Esophagus muscularis mucosa (tissue), 4 donors: ENCODE measurements around the gene MRPL51. TPM values are rescaled to one million over a fixed set of nuclear protein-coding genes. Genes with fewer than 3 reads are reported as not detected.
"Not testable (repeated sequence)": the region's sequence is repeated elsewhere in the genome, so short reads cannot be mapped to it uniquely, and the experiment has no call there.

Experiments used
- DNase-seq: peaks from one replicate; pipeline ENCODE4 v3.0.0-alpha.2; 2017; ENCODE audit errors: extremely low spot score
- H3K27ac ChIP-seq, 4 donors: fragments of 200-600 bp; sonication (generic); replicated peaks in 1 of 4; 1 replicate in 3 of 4; 2 replicates in 1 of 4; pipeline ENCODE4 v1.5.1; 2016 to 2019; ENCODE audit warnings: mild to moderate bottlenecking in 1 of 4
- H3K27me3 ChIP-seq, 4 donors: fragments of 200-600 bp; sonication (generic); one replicate each; pipeline versions ENCODE4 v1.5.1 to v1.6.0; 2016 to 2019
- H3K36me3 ChIP-seq, 4 donors: fragments of 200-600 bp; sonication (generic); one replicate each; pipeline ENCODE4 v1.5.1; 2016 to 2019
- H3K4me1 ChIP-seq, 4 donors: fragments of 200-600 bp; sonication (generic); one replicate each; pipeline ENCODE4 v1.5.1; 2016 to 2019
- H3K4me3 ChIP-seq, 4 donors: fragments of 200-600 bp; sonication (generic); 1 replicate in 2 of 4; 2 replicates in 2 of 4; pipeline ENCODE4 v1.5.1; 2016 to 2019; ENCODE audit warnings: mild to moderate bottlenecking in 4 of 4, moderate library complexity in 1 of 4
- H3K9me3 ChIP-seq, 4 donors: fragments of 200-600 bp; sonication (generic); 1 replicate in 3 of 4; 2 replicates in 1 of 4; pipeline ENCODE4 v1.5.1; 2016 to 2019
- CTCF ChIP-seq, 3 experiments: fragments of 200-600 bp in 2 of 3; fragments of 450-650 bp in 1 of 3; sonication (generic) in 2 of 3; IDR thresholded peaks; one replicate each; pipeline ENCODE4 v1.5.1; 2017 to 2019; ENCODE audit warnings: antibody characterized with exemption in 3 of 3, mild to moderate bottlenecking in 2 of 3, moderate library complexity in 1 of 3
- EP300 ChIP-seq: sonication (generic); formaldehyde crosslinking; IDR thresholded peaks from one replicate; pipeline ENCODE4 v1.6.1; 2017; ENCODE audit warnings: antibody characterized with exemption
- POLR2A ChIP-seq: fragments of 450-650 bp; IDR thresholded peaks from one replicate; pipeline ENCODE4 v1.6.1; 2017; ENCODE audit warnings: antibody characterized with exemption, moderate library complexity, mild to moderate bottlenecking, low read depth
- POLR2AphosphoS5 ChIP-seq, 2 donors: sonication (generic); formaldehyde crosslinking; IDR thresholded peaks; one replicate each; pipeline ENCODE4 v1.6.1; 2017; ENCODE audit warnings: antibody characterized with exemption in 2 of 2
- WGBS: methylation state at CpG from one replicate; pipeline ENCODE4 v1.1.5; 2018; 5-methylcytosine and 5-hydroxymethylcytosine counted together
- intact Hi-C: fragments of 100-400 bp; cut with DNase I; formaldehyde crosslinking; loops from one replicate; pipeline ENCODE4 v1.15.1; 2023
- total RNA-seq, 4 donors: library from RNA; depleted of rRNA; stranded (reverse); fragments of >200 nt; gene quantifications; one replicate each; pipeline versions ENCODE4 v1.1.0 to v1.2.1, GENCODE V29; 2016

The MRPL51 gene
- total RNA-seq, 4 donors from 2014 or later = 62.3 to 105 (median 81.3) TPM

- Histone ChIP-seq H3K4me3 (no peak overlapping the region), H3K4me1 (no peaks in the 10 kb centered on the region), H3K9me3 (no peaks in the 10 kb centered on the region), H3K27me3 (no peaks in the 10 kb centered on the region), H3K27ac (peak overlapping the region in 1 of 4 donors; percentile 6), H3K36me3 (peaks cover 13 to 54% (median 31%) of the 10 kb centered on the region in 4 donors)
- TF ChIP-seq POLR2AphosphoS5 (IDR thresholded peaks at IDR 0.05) (no peak), POLR2A (no peak), CTCF (IDR thresholded peaks at IDR 0.05) (no peak), EP300 (no peak)
- 80% methylated on average over 12 of the region's 12 CpGs for WGBS
- DNase-seq = no peak
- intact Hi-C loops = no loop called here
These were observed 14.3 kb upstream of the MRPL51 start for GRCh38 chr12:6507102-6507998.

GRCh38 chr12:6500466-6500865 is 7.4 kb upstream of the MRPL51 start:
- Histone ChIP-seq H3K27me3 (no peaks in the 10 kb centered on the region), H3K27ac (no peak overlapping the region), H3K4me3 (no peak overlapping the region), H3K36me3 (peaks cover 10 to 62% (median 41%) of the 10 kb centered on the region in 4 donors), H3K9me3 (no peaks in the 10 kb centered on the region), H3K4me1 (peaks cover 2 to 13% (median 3%) of the 10 kb centered on the region in 4 donors)
- no peak for DNase-seq
- no peak for TF ChIP-seq CTCF (IDR thresholded peaks at IDR 0.05)
- TF ChIP-seq POLR2A = no peak
- TF ChIP-seq EP300 = no peak
- TF ChIP-seq POLR2AphosphoS5 (IDR thresholded peaks at IDR 0.05) = no peak
- intact Hi-C loops = no loop called here
- WGBS = 86% methylated on average over 2 of the region's 2 CpGs

- peaks cover 10 to 46% (median 37%) of the 10 kb centered on the region in 4 donors for H3K36me3 ChIP-seq
These were observed 4.2 kb upstream of the MRPL51 start for GRCh38 chr12:6497291-6497690.

GRCh38 chr12:6494968-6495367 is 1.9 kb upstream of the MRPL51 start:
- TF ChIP-seq POLR2A (no peak), EP300 (no peak), POLR2AphosphoS5 (IDR thresholded peaks at IDR 0.05) (no peak), CTCF (IDR thresholded peaks at IDR 0.05) (no peak)
- Histone ChIP-seq H3K4me3 (peak overlapping the region in 3 of 4 donors; percentile 9 to 85 (median 77)), H3K9me3 (no peaks in the 10 kb centered on the region), H3K27me3 (no peaks in the 10 kb centered on the region), H3K36me3 (peaks cover 10 to 57% (median 48%) of the 10 kb centered on the region in 4 donors), H3K4me1 (peaks cover 22 to 36% (median 26%) of the 10 kb centered on the region in 4 donors), H3K27ac (peak overlapping the region in 1 of 4 donors; percentile 92)
- intact Hi-C loops = loop anchor here (2.0 kb wide), 1 partner anchor 38 kb away; no protein-coding TSS in a partner anchor
- 50% methylated on average over 1 of the region's 1 CpG for WGBS
- no peak for DNase-seq

More at GRCh38 chr12:6497291-6497690, 4.2 kb upstream of the MRPL51 start:
- H3K4me1 ChIP-seq = peaks cover 20 to 31% (median 21%) of the 10 kb centered on the region in 4 donors
- H3K27me3 ChIP-seq, H3K4me3 ChIP-seq, intact Hi-C loops, DNase-seq, H3K27ac ChIP-seq, H3K9me3 ChIP-seq: not testable (repeated sequence)
- 69% methylated on average over 3 of the region's 3 CpGs for WGBS

- 0% methylated on average over 14 of the region's 14 CpGs for WGBS
- intact Hi-C loops = loop anchor here (2.0 kb wide), 1 partner anchor 38 kb away; no protein-coding TSS in a partner anchor
- peaks cover 22 to 36% (median 26%) of the 10 kb centered on the region in 4 donors for H3K4me1 ChIP-seq
- H3K27ac ChIP-seq = peak overlapping the region; percentile 92 to 96 (median 96)
- H3K36me3 ChIP-seq = peaks cover 6 to 50% (median 44%) of the 10 kb centered on the region in 4 donors
- no peak for TF ChIP-seq EP300
- TF ChIP-seq CTCF (IDR thresholded peaks at IDR 0.05) = no peak
- no peak for TF ChIP-seq POLR2AphosphoS5 (IDR thresholded peaks at IDR 0.05)
- no peak for TF ChIP-seq POLR2A
- H3K9me3 ChIP-seq = no peaks in the 10 kb centered on the region
- no peak for DNase-seq
- H3K27me3 ChIP-seq = no peaks in the 10 kb centered on the region
- peak overlapping the region; percentile 61 to 85 (median 80) for H3K4me3 ChIP-seq
These were observed 1.2 kb upstream of the MRPL51 start for GRCh38 chr12:6494258-6494743.
